HG02623 (cell line): ENCODE results near the gene STAT5A.
"Not testable (repeated sequence)": the region's sequence is repeated elsewhere in the genome, so short reads cannot be mapped to it uniquely, and the experiment has no call there.

Source experiments
- ATAC-seq: cut with Tn5 transposase; IDR thresholded peaks from one replicate; pipeline ENCODE4 v1.9.1; 2021; ENCODE audit warnings: moderate library complexity; ENCODE audit not compliant: unreplicated experiment

The STAT5A gene

GRCh38 chr17:42283241-42284023 lies 4.9 kb upstream of the STAT5A start:
- no peak for ATAC-seq

GRCh38 chr17:42284024-42284369 lies 4.3 kb upstream of the STAT5A start:
- no peak for ATAC-seq

GRCh38 chr17:42284566-42284965 lies 3.7 kb upstream of the STAT5A start:
- ATAC-seq, result no peak

GRCh38 chr17:42285346-42286050 lies 2.8 kb upstream of the STAT5A start:
- ATAC-seq, result no peak

- no peak for ATAC-seq
These were observed 1.7 kb upstream of the STAT5A start for GRCh38 chr17:42286411-42287221.

- ATAC-seq, result no peak
These were observed 857 bp upstream of the STAT5A start for GRCh38 chr17:42287305-42287976.

- ATAC-seq, result no peak
These were observed 709 bp downstream of the STAT5A start for GRCh38 chr17:42288803-42289610.

- no peak for ATAC-seq
These were observed 1.4 kb downstream of the STAT5A start for GRCh38 chr17:42289611-42290181.

- ATAC-seq, result no peak
These were observed 2.3 kb downstream of the STAT5A start for GRCh38 chr17:42290577-42290976.

- no peak for ATAC-seq
These were observed 2.8 kb downstream of the STAT5A start for GRCh38 chr17:42291129-42291528.

GRCh38 chr17:42294469-42295398 lies 6.4 kb downstream of the STAT5A start:
- ATAC-seq, result no peak

GRCh38 chr17:42296012-42296411 lies 7.7 kb downstream of the STAT5A start:
- no peak for ATAC-seq

GRCh38 chr17:42297775-42298174 lies 9.5 kb downstream of the STAT5A start:
- not testable (repeated sequence) for ATAC-seq

- not testable (repeated sequence) for ATAC-seq
These were observed 11.1 kb downstream of the STAT5A start for GRCh38 chr17:42299361-42299760.

GRCh38 chr17:42299913-42300312 lies 11.6 kb downstream of the STAT5A start:
- ATAC-seq, result not testable (repeated sequence)

GRCh38 chr17:42301022-42301421 lies 12.7 kb downstream of the STAT5A start:
- ATAC-seq, result no peak

GRCh38 chr17:42303694-42304093 lies 15.4 kb downstream of the STAT5A start:
- no peak for ATAC-seq

- ATAC-seq, result no peak
These were observed 16.1 kb downstream of the STAT5A start for GRCh38 chr17:42304187-42305030.
